NCI-H146 treated with DMSO at 0.1 percent for 48 hours (cell line): ENCODE results near the gene MMP21.

Experiments
- DNase-seq: peaks from one replicate; lab custom pipeline; 2025; ENCODE audit not compliant: unreplicated experiment; lab: John Stamatoyannopoulos, UW

The MMP21 gene

GRCh38 chr10:125792342-125793300, 17.0 kb upstream of the MMP21 start:
- no peak for DNase-seq

DNA sequence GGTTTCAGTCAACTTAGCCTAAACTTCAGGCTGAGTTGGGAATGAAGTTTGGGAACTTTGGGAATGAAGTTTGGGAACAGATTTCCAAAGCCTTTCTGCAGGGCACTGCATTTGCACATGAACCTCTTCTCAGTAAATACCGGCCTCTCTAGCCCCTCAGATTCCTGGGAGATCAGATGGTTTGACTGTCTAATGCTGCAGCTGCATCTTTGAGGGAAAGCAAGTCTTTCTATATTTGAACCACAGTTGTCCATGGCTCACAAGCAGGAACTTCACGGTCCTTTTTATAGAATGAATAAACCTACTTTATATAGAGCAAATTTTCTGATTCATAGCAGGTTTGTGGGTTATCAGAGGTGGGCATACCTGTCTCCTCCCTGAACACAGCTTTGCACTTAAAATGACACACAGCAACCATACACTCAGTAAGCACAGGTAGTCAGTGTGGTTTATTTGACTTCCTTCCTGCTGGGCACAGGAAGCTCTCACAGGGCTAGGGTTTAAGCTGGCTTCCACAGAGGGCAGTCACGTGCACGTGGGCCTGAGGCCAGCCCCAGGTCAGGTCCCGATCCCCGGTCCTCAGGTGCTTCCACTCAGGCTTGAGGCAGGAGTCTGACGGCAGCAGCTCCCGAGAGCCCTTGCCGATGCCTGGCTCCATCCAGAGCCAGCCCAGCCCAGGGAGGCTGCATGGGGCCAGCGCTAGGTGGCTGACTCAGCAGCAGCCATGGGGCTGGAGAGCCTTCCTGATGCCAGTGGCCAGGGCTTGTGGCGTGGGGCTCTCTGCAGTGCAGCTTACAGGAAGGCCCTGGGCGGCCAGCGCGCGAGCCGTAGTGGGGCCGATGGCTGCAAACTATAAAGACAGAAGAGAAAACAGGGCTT, 12.8 kb upstream of the MMP21 start:
- no peak for DNase-seq

DNA sequence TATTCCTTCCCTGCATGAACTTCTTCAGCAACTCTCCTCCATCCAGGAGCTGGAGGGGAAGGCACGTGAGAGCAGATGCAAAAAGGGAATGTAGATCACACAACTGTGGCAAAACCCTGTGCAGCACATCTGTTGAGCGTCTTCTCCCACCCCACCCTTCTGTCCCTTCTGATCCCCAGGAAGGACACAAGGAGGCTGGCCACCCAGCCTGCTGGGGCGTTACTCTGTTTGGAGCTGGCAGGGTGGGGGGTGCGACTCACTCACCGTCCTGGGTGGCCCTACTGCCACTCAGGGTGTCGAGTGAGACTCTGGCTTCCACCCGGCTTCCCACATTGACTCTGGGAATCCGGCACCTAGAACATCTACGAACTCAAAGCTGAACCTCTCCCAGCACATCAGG, 10.2 kb upstream of the MMP21 start:
- no peak for DNase-seq

GRCh38 chr10:125783957-125784356, 8.3 kb upstream of the MMP21 start:
- no peak for DNase-seq

GRCh38 chr10:125783408-125783807, 7.8 kb upstream of the MMP21 start:
- no peak for DNase-seq

DNA sequence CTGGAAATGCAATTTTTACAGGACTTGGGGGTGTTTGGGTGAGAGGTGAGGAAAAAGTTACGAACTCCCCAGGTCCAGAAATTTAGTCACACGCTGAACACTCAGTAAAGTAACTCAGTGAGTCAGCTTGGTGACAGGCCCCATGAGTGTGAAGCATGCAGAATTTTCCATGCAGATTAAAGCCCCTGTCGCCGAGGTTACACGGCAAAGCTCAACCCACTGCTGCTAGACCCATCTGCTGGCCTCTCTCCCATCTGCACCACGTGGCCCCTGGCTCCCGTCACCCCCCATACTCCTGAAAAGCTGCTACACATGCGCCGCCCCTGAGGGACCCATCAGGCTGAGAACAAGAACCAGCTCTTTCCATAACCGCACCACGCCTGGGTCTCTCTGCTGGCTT, 7.0 kb upstream of the MMP21 start:
- no peak for DNase-seq

- DNase-seq: no peak
These were observed 6.4 kb upstream of the MMP21 start for GRCh38 chr10:125782054-125782453.

DNA sequence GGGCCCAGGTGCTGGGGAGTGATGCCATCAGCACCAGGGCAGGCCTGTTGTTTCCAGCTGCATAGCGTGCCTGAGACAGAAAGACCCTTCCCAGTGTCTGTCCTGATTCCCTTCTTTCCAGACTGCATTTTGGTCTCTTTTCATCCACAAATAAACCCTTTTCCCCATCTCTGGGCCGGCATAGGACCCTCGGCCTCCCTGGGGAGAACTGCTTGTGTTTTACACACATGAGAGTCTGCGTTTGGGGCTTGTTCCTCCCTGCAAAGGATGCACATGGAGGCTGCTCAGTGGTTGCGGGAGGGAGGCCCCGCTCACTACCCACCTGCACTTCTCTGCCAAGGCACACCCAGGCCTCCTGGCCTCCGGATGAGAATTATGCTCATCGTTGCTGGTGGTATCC, 5.8 kb upstream of the MMP21 start:
- DNase-seq: no peak

GRCh38 chr10:125779403-125780327, 4.0 kb upstream of the MMP21 start:
- DNase-seq: no peak

- no peak for DNase-seq
These were observed 2.9 kb upstream of the MMP21 start for GRCh38 chr10:125778556-125778955.

DNA sequence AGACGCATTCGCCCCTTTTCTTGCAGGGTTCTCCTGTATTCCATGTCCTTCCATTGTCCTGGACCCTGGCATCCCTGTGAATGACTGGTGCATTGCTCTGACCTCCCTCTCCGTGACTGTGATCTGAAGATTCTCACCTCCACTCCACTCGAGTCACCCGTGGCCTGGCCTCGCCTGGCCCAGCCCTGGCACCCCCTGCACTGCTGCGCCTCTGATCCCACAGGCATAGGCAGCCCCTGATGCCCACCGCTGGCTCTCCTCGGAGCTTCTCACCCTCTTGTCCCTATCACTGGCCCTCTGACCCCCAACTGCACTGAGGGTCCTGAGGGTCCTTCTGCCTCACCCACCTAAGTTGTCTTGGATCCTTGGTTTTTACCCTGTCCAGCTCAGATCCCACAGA, 2.2 kb upstream of the MMP21 start:
- DNase-seq: no peak

- no peak for DNase-seq
These were observed 935 bp downstream of the MMP21 start for GRCh38 chr10:125774581-125775191.

DNA sequence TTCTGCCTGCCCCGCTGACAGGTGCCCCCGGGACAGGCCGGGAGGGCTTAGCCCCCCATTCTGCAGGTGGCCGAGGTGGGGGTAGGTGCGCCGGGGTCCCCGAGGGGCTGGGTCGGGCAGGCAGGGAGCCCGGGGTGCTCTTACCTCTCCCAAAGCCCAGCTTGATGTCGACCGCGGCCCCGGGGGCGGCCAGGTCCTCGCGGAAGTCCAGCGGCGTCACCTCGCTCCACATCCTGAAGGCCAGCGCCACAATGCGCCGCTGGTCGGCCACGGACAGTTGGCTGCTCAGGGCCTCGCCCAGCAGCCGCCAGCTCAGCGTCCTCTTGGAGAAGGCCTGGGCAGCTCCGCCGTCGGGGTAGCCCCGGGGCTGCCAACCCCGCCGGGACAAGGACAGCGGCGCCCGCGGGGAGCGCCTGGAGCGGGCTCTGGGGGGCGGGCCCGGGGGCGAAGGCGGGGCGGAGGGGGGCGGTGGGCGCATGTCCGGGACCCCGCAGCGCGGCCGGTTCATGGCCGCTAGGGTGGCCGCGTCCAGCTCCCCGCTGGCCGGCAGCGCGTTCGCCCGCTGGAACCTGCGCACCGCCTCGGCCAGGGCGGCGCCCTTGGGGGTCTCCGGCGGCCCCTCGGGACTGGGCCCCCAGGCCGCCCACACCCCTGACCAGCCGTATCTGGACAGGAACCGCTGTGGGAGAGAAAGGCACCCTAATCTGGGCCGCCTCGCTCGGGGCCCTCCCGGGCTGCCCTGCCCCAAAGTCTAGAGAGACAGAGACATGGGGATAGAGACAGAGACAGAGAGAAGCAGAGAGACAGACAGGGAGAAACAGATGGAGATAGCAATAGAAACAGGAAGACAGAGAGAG, 1.7 kb downstream of the MMP21 start:
- no peak for DNase-seq

GRCh38 chr10:125772864-125773180, 2.8 kb downstream of the MMP21 start:
- no peak for DNase-seq

DNA sequence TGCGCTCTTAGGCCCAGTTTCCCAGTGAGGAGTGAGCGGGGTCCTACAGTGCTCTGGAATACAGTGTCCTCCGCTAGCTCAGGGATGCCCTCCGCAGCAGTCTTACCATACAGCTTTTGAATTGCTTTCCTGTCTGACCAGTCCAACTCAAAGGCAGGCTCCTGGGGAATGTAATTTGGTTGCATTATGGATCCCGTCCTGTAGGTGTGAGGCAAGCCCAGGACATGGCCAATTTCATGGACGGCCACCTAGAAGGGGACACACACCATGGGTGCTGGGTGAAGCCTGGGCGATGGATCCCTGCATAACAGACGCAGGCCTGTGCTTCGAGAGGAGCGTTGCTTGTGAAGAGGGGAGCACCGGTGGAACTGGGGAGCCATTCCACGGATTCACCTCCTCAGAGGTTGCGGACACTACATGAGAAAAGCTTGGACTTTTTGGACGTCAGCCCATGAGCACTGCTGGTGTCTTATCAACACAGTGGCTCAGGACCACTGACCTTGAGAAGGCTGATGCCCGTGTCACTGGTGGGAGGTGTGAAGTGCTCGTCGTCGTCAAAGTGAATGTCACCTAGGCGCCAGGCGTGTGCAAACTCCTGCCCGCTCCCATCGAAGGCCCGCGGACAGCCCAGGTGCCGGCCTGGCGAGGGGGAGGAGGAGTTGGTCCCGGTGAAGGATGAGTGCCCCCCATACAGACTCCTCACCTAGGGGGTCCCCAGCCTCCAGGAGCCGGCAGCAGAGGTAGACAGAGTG, 3.3 kb downstream of the MMP21 start:
- DNase-seq: no peak

DNA sequence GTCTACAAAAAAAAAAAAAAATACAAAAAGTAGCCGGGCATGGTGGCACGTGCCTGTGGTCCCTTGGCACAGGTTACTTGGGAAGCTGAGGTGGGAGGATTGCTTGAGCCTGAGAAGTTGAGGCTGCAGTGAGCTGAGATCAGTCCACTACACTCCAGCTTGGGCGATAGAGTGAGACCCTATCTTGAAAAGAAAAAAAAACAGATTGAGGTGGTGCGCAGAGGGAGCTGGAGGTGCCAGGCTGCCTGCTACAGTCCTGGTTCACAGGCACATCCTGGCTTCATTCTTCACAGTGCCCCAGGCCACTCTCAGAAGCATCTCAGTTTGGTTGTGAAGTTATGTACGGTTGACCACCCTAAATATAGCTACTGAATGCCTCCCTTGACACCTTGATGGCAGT, 4.8 kb downstream of the MMP21 start:
- DNase-seq: no peak

- no peak for DNase-seq
These were observed 6.4 kb downstream of the MMP21 start for GRCh38 chr10:125769175-125769574.

- DNase-seq: no peak
These were observed 7.3 kb downstream of the MMP21 start for GRCh38 chr10:125768219-125768855.

- DNase-seq: no peak
These were observed 9.1 kb downstream of the MMP21 start for GRCh38 chr10:125766511-125766910.
